SK-N-MC (cell line): ENCODE data around the gene SLC30A7.

Source experiments
- DNase-seq: peaks from one replicate; pipeline ENCODE4 v3.0.0-alpha.2; 2011; ENCODE audit warnings: low read depth, low spot score
- H3K27ac ChIP-seq: fragments of 200-600 bp; sonication (generic); 2 replicates; pipeline ENCODE4 v1.5.1; 2016; ENCODE audit warnings: mixed run types
- H3K36me3 ChIP-seq: fragments of 200-600 bp; sonication (generic); 2 replicates; pipeline ENCODE4 v1.6.1; 2017; ENCODE audit warnings: antibody characterized with exemption, low read length, mixed read lengths; ENCODE audit not compliant: insufficient read depth
- H3K4me3 ChIP-seq: fragments of 200-600 bp; sonication (generic); 2 replicates; pipeline ENCODE4 v1.5.1; 2016
- H3K9ac ChIP-seq: fragments of 200-600 bp; sonication (generic); 2 replicates; pipeline ENCODE4 v1.8.0; 2017; ENCODE audit warnings: mixed run types, mixed read lengths; ENCODE audit not compliant: insufficient read length
- H3K9me3 ChIP-seq: fragments of 200-600 bp; sonication (generic); 2 replicates; pipeline ENCODE4 v1.6.1; 2017; ENCODE audit warnings: low read depth, mild to moderate bottlenecking, antibody characterized with exemption, low read length, moderate library complexity, mixed read lengths
- EZH2 ChIP-seq: fragments of 200-600 bp; sonication (generic); IDR thresholded peaks from one replicate; pipeline ENCODE4 v1.6.1; 2017; ENCODE audit warnings: antibody characterized with exemption
- FOXP2 ChIP-seq: optimal IDR thresholded peaks from 2 replicates; pipeline ENCODE3; 2011; ENCODE audit warnings: mild to moderate bottlenecking, moderate library complexity; ENCODE audit not compliant: insufficient read depth; ENCODE audit errors: extremely low read length, control extremely low read depth
- POLR2AphosphoS5 ChIP-seq: IDR thresholded peaks from 2 replicates; pipeline ENCODE4 v1.6.1; 2012; ENCODE audit warnings: mild to moderate bottlenecking, low read depth, low read length, borderline replicate concordance

Gene SLC30A7

GRCh38 chr1:101008229-101008834 is 112.4 kb downstream of the SLC30A7 start:
- Histone ChIP-seq H3K9ac (no peak overlapping the region), H3K4me3 (no peak overlapping the region), H3K9me3 (no peaks in the 10 kb centered on the region), H3K27ac (peak overlapping the region; percentile 26; the same call in 1 of the 2 replicates), H3K36me3 (peaks cover 61% of the 10 kb centered on the region)
- no peak for TF ChIP-seq FOXP2
- TF ChIP-seq POLR2AphosphoS5, result no peak
- TF ChIP-seq EZH2, result no peak
- no peak for DNase-seq

- TF ChIP-seq FOXP2, result no peak
- no peak for TF ChIP-seq POLR2AphosphoS5
- no peak for TF ChIP-seq EZH2
- no peak for DNase-seq
- Histone ChIP-seq H3K4me3 (no peak overlapping the region), H3K9me3 (no peaks in the 10 kb centered on the region), H3K9ac (no peak overlapping the region), H3K27ac (no peak overlapping the region), H3K36me3 (peaks cover 68% of the 10 kb centered on the region)
Observed at GRCh38 chr1:101013776-101014175, 117.9 kb downstream of the SLC30A7 start.

- DNase-seq, result no peak
- Histone ChIP-seq H3K4me3 (no peak overlapping the region), H3K27ac (no peak overlapping the region), H3K9ac (no peak overlapping the region), H3K9me3 (no peaks in the 10 kb centered on the region), H3K36me3 (peaks cover 63% of the 10 kb centered on the region)
- no peak for TF ChIP-seq POLR2AphosphoS5
- TF ChIP-seq EZH2, result no peak
- no peak for TF ChIP-seq FOXP2
Observed at GRCh38 chr1:101017448-101017847, 121.6 kb downstream of the SLC30A7 start.

- Histone ChIP-seq H3K36me3 (peaks cover 39% of the 10 kb centered on the region), H3K4me3 (peak overlapping the region; percentile 20), H3K27ac (peak overlapping the region; percentile 35), H3K9me3 (no peaks in the 10 kb centered on the region), H3K9ac (no peak overlapping the region)
- TF ChIP-seq POLR2AphosphoS5, result no peak
- TF ChIP-seq EZH2, result no peak
- TF ChIP-seq FOXP2, result no peak
- peak; percentile 51 for DNase-seq
Observed at GRCh38 chr1:101022294-101022693, 126.4 kb downstream of the SLC30A7 start.

DNA sequence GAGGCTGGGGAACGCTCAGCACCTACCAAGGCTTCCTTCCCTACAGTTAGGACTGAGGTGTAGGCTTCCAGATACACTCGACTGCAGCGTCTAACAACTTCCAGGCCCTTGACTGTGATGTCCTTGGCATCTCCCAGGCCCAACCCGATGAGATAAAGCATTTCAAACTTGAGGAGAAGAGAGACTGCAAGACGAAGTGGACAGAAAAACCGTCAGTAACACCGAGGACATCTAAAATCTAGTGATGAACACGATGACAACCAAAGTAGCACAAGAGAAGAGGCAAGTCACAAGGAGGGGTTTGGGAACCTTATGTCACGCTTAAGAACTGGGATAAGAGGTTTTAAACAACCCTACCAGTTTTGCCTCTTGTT is 129.4 kb downstream of the SLC30A7 start:
- no peak for TF ChIP-seq FOXP2
- TF ChIP-seq EZH2, result no peak
- TF ChIP-seq POLR2AphosphoS5, result no peak
- Histone ChIP-seq H3K9ac (peak overlapping the region; percentile 95), H3K4me3 (peak overlapping the region; percentile 91), H3K36me3 (peaks cover 49% of the 10 kb centered on the region), H3K9me3 (no peaks in the 10 kb centered on the region), H3K27ac (peak overlapping the region; percentile 67)
- DNase-seq, result no peak

- H3K9me3 ChIP-seq, result no peaks in the 10 kb centered on the region
- H3K27ac ChIP-seq, result peak within 1 kb of the TSS; percentile 67
- DNase-seq, result peak; percentile 62
- H3K9ac ChIP-seq, result peak within 1 kb of the TSS; percentile 95
- H3K36me3 ChIP-seq, result peaks cover 46% of the 10 kb centered on the region
- TF ChIP-seq FOXP2 (no peak), POLR2AphosphoS5 (peak; percentile 97)
- H3K4me3 ChIP-seq, result peak within 1 kb of the TSS; percentile 91
Observed at GRCh38 chr1:101025657-101026429, 130.0 kb downstream of the SLC30A7 start, which contains the start of gene DPH5. Gene DPH5, minus strand, starts transcription at chr1:101025784. Its CDS starts 341 bp downstream, at chr1:101025443.

- peaks cover 43% of the 10 kb centered on the region for H3K36me3 ChIP-seq
- TF ChIP-seq POLR2AphosphoS5 (no peak), EZH2 (no peak), FOXP2 (no peak)
- no peak for DNase-seq
- peak overlapping the region; percentile 95 for H3K9ac ChIP-seq
- H3K4me3 ChIP-seq, result peak overlapping the region; percentile 91
- H3K27ac ChIP-seq, result no peak overlapping the region
- H3K9me3 ChIP-seq, result no peaks in the 10 kb centered on the region
Observed at GRCh38 chr1:101026430-101026788, 130.5 kb downstream of the SLC30A7 start.

DNA sequence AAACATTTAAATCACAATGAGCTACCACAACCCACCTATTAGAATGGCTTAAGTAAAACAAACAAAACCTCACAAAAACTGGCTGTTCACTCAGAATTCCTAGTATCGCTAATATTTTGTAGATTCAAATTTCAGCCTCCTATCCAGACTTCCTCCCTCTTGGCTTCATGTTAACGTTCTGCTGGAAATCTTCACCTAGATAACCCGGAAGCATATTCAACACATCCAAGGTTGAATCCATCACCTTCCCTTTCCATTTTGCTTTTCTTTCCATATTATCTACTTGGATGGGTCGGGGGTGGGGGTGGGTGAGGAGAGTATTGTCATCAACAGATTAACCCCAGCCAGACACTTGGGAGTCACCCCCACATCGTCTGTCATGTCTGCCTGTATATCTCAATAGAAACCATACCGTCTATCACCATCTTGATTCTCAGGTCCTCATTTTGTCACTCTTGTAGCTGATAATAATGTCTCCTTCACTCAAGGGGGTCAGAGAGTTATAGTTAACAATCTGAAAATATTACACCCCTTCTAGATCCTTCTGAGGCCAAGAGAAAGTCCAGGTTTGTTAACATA is 131.4 kb downstream of the SLC30A7 start:
- DNase-seq, result no peak

More for the DNA sequence above, 131.4 kb downstream of the SLC30A7 start:
- peak overlapping the region; percentile 91 for H3K4me3 ChIP-seq
- no peak overlapping the region for H3K27ac ChIP-seq
- no peaks in the 10 kb centered on the region for H3K9me3 ChIP-seq
- peaks cover 43% of the 10 kb centered on the region for H3K36me3 ChIP-seq
- TF ChIP-seq EZH2 (no peak), POLR2AphosphoS5 (0 out of 2 replicates have a peak, but pooled peaks have one; percentile 8), FOXP2 (no peak)
- peak overlapping the region; percentile 95 for H3K9ac ChIP-seq
